Thoracic aorta (tissue), 2 donors: ENCODE measurements around the gene MAD1L1. TPM values are rescaled to one million over a fixed set of nuclear protein-coding genes. Genes with fewer than 3 reads are reported as not detected.

Experiments used
- ATAC-seq: fragments of 150-250 bp; one replicate; pipeline ENCODE4 v1.8.0; 2017; ENCODE audit warnings: low read depth; ENCODE audit not compliant: insufficient number of reproducible peaks, low FRiP score
- DNase-seq: peaks from one replicate; pipeline ENCODE4 v3.0.0-alpha.2; 2020; ENCODE audit warnings: low spot score
- H3K27ac ChIP-seq, 2 donors: fragments of 200-600 bp; sonication (generic); 1 replicate in 1 of 2; 2 replicates in 1 of 2; pipeline ENCODE4 v1.5.1; 2016; ENCODE audit warnings: mild to moderate bottlenecking in 2 of 2, moderate library complexity in 2 of 2
- H3K27me3 ChIP-seq: fragments of 200-600 bp; sonication (generic); replicated peaks from 2 replicates; pipeline ENCODE4 v1.6.0; 2016; ENCODE audit warnings: mild to moderate bottlenecking; ENCODE audit not compliant: insufficient read depth
- H3K36me3 ChIP-seq: fragments of 200-600 bp; sonication (generic); one replicate; pipeline ENCODE4 v1.5.1; 2016
- H3K4me1 ChIP-seq, 2 donors: fragments of 200-600 bp; sonication (generic); 1 replicate in 1 of 2; 2 replicates in 1 of 2; pipeline versions ENCODE4 v1.5.1 to v1.6.0; 2016; ENCODE audit warnings: low read depth in 2 of 2, mild to moderate bottlenecking in 1 of 2; ENCODE audit not compliant: control insufficient read depth in 1 of 2
- H3K4me3 ChIP-seq: fragments of 200-600 bp; sonication (generic); 2 replicates; pipeline ENCODE4 v1.5.1; 2016; ENCODE audit warnings: mild to moderate bottlenecking
- H3K9me3 ChIP-seq: fragments of 200-600 bp; sonication (generic); 2 replicates; pipeline ENCODE4 v1.5.1; 2016
- total RNA-seq, 2 donors: library from RNA; depleted of rRNA; stranded (reverse); fragments of >200 nt; gene quantifications; one replicate each; pipeline versions ENCODE4 v1.1.0 to v1.2.3, GENCODE V29; 2016
- TF ChIP-seq, protein P1 (sequence below): fragments of 200-600 bp; sonication (generic); IDR thresholded peaks from one replicate; pipeline ENCODE4 v1.5.1; 2019; ENCODE audit warnings: antibody characterized with exemption

Gene MAD1L1
- total RNA-seq, 2 donors from 2014 or later = 27.4 to 41.3 TPM

DNA sequence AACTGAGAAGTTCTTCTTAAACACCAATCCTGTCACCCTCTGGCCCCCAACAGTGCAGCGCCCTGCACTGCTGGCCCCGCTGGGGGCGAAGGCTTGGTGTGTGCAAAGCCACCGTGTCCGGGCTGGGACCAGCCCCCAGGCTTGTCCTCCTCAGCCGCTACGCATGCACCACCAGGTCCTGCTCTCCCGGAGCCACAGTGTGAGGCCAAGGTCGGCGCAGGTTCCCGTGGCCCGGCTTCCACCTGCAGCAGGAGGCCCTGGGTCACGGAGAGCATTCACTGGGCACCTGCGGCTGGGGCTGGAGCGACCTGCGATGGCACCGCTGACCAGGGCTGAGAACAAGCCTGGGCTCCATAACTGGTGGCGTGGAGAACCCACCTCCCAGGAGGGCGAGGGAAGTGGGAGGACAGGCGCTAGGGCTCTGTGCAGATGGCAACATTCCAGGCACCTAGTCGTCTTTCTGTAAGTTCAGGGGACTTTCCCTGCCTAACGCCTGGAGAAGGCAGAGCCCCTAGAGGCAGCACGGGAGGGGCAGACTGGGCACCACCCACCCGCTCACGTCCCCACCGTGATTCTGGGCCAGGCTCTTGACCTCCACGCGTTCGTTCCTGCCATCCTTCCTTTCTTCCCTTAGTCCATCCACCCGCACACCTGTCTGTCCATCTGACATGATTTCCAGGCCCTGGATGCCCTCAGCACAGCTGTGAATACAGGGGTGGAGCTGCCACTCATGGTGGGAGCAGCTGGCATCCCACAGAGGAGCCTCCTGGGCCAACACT lies 291.1 kb downstream of the MAD1L1 start:
- DNase-seq = no peak
- TF ChIP-seq, protein P1, sequence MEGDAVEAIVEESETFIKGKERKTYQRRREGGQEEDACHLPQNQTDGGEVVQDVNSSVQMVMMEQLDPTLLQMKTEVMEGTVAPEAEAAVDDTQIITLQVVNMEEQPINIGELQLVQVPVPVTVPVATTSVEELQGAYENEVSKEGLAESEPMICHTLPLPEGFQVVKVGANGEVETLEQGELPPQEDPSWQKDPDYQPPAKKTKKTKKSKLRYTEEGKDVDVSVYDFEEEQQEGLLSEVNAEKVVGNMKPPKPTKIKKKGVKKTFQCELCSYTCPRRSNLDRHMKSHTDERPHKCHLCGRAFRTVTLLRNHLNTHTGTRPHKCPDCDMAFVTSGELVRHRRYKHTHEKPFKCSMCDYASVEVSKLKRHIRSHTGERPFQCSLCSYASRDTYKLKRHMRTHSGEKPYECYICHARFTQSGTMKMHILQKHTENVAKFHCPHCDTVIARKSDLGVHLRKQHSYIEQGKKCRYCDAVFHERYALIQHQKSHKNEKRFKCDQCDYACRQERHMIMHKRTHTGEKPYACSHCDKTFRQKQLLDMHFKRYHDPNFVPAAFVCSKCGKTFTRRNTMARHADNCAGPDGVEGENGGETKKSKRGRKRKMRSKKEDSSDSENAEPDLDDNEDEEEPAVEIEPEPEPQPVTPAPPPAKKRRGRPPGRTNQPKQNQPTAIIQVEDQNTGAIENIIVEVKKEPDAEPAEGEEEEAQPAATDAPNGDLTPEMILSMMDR = no peak
- H3K4me1 ChIP-seq = no peaks in the 10 kb centered on the region

DNA sequence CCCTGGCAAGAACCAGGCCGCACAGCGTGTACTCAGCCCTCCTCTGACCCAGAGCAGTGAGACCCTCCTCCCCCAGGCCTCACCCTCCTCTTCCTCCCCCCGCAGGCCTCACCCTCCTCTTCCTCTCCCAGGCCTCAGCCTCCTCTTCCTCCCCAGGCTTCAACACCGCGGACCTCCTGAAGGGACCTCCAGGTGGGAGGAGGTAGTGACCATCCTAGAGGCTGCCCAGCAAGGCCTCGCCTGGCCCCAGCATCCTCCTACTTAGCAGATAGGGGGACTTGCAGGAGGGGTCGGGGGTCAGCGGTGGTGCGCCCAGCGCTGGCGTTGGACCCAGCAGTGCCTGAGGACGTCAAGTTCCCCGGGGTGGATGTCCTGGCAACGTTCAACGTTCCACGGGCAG lies 291.9 kb downstream of the MAD1L1 start:
- DNase-seq (no peak), ATAC-seq (no peak)
- Histone ChIP-seq H3K36me3 (no peaks in the 10 kb centered on the region), H3K27me3 (no peaks in the 10 kb centered on the region), H3K27ac (peak overlapping the region in 1 of 2 donors; percentile 30), H3K4me3 (peak overlapping the region; percentile 59), H3K9me3 (no peaks in the 10 kb centered on the region), H3K4me1 (no peaks in the 10 kb centered on the region)
- TF ChIP-seq, protein P1 = no peak

More for the DNA sequence above, 291.1 kb downstream of the MAD1L1 start:
- Histone ChIP-seq H3K27ac (no peak overlapping the region), H3K36me3 (no peaks in the 10 kb centered on the region), H3K9me3 (no peaks in the 10 kb centered on the region), H3K27me3 (no peaks in the 10 kb centered on the region), H3K4me3 (no peak overlapping the region)
- no peak for ATAC-seq

DNA sequence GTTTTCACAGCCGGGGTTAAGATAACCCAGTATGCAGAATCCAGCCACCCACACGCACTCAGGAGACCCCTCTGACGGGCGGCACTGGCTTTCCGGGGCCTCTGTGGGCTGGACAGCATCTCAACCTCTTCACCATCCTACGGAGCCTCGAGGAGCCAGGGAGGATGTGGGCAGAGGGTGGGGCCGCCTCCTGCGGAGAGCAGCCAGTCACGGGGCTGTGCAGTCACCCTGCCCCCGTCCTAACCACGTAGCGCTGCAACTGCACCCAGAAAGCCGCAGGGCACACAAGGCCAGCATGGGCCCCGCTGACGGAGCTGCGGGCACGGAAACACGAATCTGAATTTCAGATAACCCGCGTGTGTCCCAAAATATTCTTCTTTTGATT lies 292.4 kb downstream of the MAD1L1 start:
- ATAC-seq (no peak), DNase-seq (no peak)
- Histone ChIP-seq H3K9me3 (no peaks in the 10 kb centered on the region), H3K27me3 (no peaks in the 10 kb centered on the region), H3K4me1 (no peaks in the 10 kb centered on the region), H3K36me3 (no peaks in the 10 kb centered on the region), H3K4me3 (peak overlapping the region; percentile 59), H3K27ac (peak overlapping the region in 1 of 2 donors; percentile 30)
- TF ChIP-seq, protein P1 = no peak

DNA sequence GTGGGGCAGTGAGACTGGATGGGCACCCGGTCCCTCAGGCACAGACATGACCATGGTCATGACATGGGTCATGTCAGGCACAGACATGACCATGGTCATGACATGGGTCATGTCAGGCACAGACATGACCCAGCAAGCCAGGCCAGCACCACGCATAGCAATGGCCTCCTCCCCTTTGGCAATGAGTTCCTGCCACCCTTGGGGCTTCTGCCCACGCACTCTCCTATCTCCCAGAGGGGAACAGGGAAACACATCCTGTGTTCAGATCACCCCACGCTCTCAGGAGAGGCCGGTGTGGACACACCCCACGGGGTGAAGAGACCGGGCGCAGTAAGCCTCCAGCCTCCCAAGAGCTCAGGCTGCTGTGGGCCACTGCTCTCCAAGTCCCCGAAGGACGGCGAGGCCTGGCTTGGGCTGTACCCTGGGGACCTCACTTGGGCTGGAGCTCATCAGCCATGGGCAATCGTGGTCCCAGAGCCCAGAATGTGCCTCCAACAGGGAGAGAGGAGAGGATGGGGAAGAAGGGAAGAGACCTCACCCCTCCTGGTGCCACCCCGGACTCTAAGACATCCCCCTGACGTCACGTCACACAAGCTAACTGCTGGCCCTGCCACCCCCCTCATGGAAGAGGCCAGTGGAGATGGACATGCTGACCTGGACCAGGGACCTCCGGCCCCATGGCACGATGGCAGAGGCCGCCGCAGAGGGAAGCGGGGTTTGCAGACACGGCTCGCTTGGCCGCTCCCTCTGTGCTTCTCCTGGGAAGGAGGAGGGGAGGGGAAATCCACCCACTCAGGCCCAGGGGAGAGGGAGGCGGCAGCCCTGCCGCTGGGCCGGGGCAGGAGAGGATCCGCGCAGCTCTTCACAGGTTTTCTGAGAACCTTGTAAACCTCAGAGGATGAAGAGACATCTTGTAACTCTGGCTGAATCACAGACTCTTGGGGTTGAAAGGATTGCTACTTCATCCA lies 293.0 kb downstream of the MAD1L1 start:
- Histone ChIP-seq H3K4me1 (no peaks in the 10 kb centered on the region), H3K27ac (no peak overlapping the region), H3K36me3 (no peaks in the 10 kb centered on the region), H3K9me3 (no peaks in the 10 kb centered on the region), H3K27me3 (no peaks in the 10 kb centered on the region), H3K4me3 (peak overlapping the region; percentile 59)
- DNase-seq (no peak), ATAC-seq (no peak)
- TF ChIP-seq, protein P1 = no peak

DNA sequence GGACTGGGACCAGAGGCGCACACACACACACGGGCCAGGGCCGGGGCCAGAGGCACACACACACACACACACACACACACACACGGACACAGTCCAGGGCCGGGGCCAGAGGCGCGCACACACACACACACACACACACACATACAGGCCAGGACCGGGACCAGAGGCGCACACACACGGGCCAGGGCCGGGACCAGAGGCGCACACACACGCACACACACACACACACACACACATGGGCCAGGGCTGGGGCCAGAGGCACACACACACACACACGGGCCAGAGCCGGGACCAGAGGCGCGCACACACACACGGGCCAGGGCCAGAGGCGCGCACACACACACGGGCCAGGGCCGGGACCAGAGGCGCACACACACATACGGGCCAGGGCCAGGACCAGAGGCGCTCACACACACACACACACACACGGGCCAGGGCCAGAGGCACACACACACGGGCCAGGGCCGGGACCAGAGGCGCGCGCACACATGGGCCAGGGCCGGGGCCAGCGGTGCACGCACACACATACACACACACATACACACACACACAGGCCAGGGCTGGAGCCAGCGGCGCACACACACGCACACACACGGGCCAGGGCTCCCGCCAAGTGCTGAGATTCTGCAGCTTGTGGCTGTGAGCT lies 293.8 kb downstream of the MAD1L1 start:
- Histone ChIP-seq H3K4me3 (peak overlapping the region; percentile 59), H3K36me3 (no peaks in the 10 kb centered on the region), H3K27me3 (no peaks in the 10 kb centered on the region), H3K9me3 (no peaks in the 10 kb centered on the region), H3K27ac (no peak overlapping the region), H3K4me1 (no peaks in the 10 kb centered on the region)
- no peak for DNase-seq
- ATAC-seq = no peak
- TF ChIP-seq, protein P1 = no peak
